ENCODE results near the gene DLG2. TPM values are rescaled to one million over a fixed set of nuclear protein-coding genes. Genes with fewer than 3 reads are reported as not detected.
A peak's percentile ranks its signal among the peaks of the same experiment; 100 is the strongest.

The DLG2 gene
- polyA plus RNA-seq, 3 donors = 0.24 to 0.39 TPM; not detected in 1

DNA sequence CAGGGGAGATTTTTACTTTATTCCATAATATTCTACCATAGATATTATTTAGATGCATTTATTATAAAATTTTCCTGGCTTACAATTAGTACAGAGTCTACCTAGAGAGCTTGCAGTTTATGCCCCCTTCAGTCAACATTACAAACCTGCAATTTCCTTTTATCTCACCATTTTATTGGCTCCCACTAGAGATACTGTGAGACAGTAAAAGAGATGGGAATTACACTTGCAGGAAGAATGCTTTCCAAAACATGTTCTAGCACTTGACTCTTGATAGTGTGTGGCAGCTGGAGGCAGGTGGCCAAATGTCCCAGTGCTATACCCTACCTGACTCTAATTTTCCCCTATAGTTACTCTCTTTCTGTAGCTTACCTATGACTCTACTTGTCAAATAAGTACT lies 863.2 kb downstream of the DLG2 start:
- DNase-seq = no peak
- Histone ChIP-seq H3K27me3 (ENCODE audit: control insufficient read depth in 2 of 2, insufficient read depth in 2 of 2, low read length in 2 of 2) (no peaks in the 10 kb centered on the region), H3K4me3 (replicated peaks in 1 of 3; ENCODE audit: low read depth in 2 of 3, low read length in 3 of 3) (no peak overlapping the region), H3K4me2 (replicated peaks; ENCODE audit: extremely low read depth, low read length, poor library complexity, severe bottlenecking) (no peak overlapping the region), H3K4me1 (ENCODE audit: control insufficient read depth in 1 of 2, insufficient read depth in 2 of 2, low read length in 2 of 2) (no peaks in the 10 kb centered on the region), H2AFZ (ENCODE audit: insufficient read depth, low read depth, low read length, poor library complexity, severe bottlenecking) (no peak overlapping the region), H3K9me3 (replicated peaks in 1 of 2; ENCODE audit: control insufficient read depth in 1 of 2, insufficient read depth in 1 of 2, low read length in 2 of 2) (no peaks in the 10 kb centered on the region), H3K27ac (ENCODE audit: low read depth in 1 of 2, low read length in 2 of 2) (no peak overlapping the region), H3K9ac (ENCODE audit: insufficient read depth, low read length, poor library complexity, severe bottlenecking) (no peak overlapping the region), H4K20me1 (ENCODE audit: insufficient read depth, low read length) (no peaks in the 10 kb centered on the region), H3K36me3 (replicated peaks in 1 of 2; ENCODE audit: control insufficient read depth in 1 of 2, insufficient read depth in 2 of 2, low read length in 2 of 2) (no peaks in the 10 kb centered on the region), H3K79me2 (ENCODE audit: insufficient read depth, low read length) (no peaks in the 10 kb centered on the region)
- Mint-ChIP-seq H3K4me1 (no peaks in the 10 kb centered on the region), H3K9me3 (peaks cover 0 to 6% (median 0%) of the 10 kb centered on the region in 7 donors), H3K27me3 (ENCODE audit: low read depth in 3 of 3) (no peaks in the 10 kb centered on the region), H3K4me3 (no peak overlapping the region), H3K36me3 (no peaks in the 10 kb centered on the region), H3K27ac (no peak overlapping the region)
- intact Hi-C loops (cut with micrococcal nuclease) = no loop called here
- TF ChIP-seq, protein P1, sequence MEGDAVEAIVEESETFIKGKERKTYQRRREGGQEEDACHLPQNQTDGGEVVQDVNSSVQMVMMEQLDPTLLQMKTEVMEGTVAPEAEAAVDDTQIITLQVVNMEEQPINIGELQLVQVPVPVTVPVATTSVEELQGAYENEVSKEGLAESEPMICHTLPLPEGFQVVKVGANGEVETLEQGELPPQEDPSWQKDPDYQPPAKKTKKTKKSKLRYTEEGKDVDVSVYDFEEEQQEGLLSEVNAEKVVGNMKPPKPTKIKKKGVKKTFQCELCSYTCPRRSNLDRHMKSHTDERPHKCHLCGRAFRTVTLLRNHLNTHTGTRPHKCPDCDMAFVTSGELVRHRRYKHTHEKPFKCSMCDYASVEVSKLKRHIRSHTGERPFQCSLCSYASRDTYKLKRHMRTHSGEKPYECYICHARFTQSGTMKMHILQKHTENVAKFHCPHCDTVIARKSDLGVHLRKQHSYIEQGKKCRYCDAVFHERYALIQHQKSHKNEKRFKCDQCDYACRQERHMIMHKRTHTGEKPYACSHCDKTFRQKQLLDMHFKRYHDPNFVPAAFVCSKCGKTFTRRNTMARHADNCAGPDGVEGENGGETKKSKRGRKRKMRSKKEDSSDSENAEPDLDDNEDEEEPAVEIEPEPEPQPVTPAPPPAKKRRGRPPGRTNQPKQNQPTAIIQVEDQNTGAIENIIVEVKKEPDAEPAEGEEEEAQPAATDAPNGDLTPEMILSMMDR (IDR thresholded peaks at IDR 0.05) = no peak

DNA sequence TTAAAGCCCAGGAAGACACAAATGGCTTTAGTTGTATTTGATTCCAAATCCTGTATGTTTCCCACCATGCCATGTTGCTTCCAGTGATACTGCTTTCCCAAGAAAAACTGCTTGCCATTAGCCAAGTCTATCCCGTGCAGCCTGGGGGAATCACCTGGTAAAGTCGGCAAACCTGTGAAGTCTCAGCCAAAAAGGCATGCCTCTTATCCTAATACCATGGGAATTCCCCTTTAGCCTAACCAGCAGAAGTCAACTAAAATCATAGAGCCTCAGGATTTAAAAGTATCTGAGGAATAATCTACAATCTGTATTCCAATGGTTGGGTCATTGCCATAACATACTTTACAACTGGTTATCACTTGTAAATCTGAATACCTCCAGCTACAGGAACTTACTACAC lies 869.4 kb downstream of the DLG2 start:
- no CpG with 5 or more reads among the region's 2 CpGs for WGBS (ENCODE audit: insufficient coverage)
- Mint-ChIP-seq H3K4me1 (no peaks in the 10 kb centered on the region), H3K36me3 (no peaks in the 10 kb centered on the region), H3K27me3 (ENCODE audit: low read depth in 3 of 3) (no peaks in the 10 kb centered on the region), H3K27ac (peak overlapping the region in 1 of 7 donors; percentile 61), H3K9me3 (peaks cover 0 to 9% (median 0%) of the 10 kb centered on the region in 7 donors), H3K4me3 (no peak overlapping the region)
- Histone ChIP-seq H3K4me2 (replicated peaks; ENCODE audit: extremely low read depth, low read length, poor library complexity, severe bottlenecking) (no peak overlapping the region), H3K79me2 (ENCODE audit: insufficient read depth, low read length) (no peaks in the 10 kb centered on the region), H3K9me3 (replicated peaks in 1 of 2; ENCODE audit: control insufficient read depth in 1 of 2, insufficient read depth in 1 of 2, low read length in 2 of 2) (no peaks in the 10 kb centered on the region), H3K9ac (ENCODE audit: insufficient read depth, low read length, poor library complexity, severe bottlenecking) (no peak overlapping the region), H4K20me1 (ENCODE audit: insufficient read depth, low read length) (no peaks in the 10 kb centered on the region), H2AFZ (ENCODE audit: insufficient read depth, low read depth, low read length, poor library complexity, severe bottlenecking) (no peak overlapping the region), H3K27me3 (ENCODE audit: control insufficient read depth in 2 of 2, insufficient read depth in 2 of 2, low read length in 2 of 2) (no peaks in the 10 kb centered on the region), H3K36me3 (replicated peaks in 1 of 2; ENCODE audit: control insufficient read depth in 1 of 2, insufficient read depth in 2 of 2, low read length in 2 of 2) (no peaks in the 10 kb centered on the region), H3K4me1 (ENCODE audit: control insufficient read depth in 1 of 2, insufficient read depth in 2 of 2, low read length in 2 of 2) (no peaks in the 10 kb centered on the region), H3K27ac (ENCODE audit: low read depth in 1 of 2, low read length in 2 of 2) (no peak overlapping the region), H3K4me3 (replicated peaks in 1 of 3; ENCODE audit: low read depth in 2 of 3, low read length in 3 of 3) (no peak overlapping the region)
- intact Hi-C loops (cut with micrococcal nuclease) = no loop called here
- DNase-seq = no peak
- TF ChIP-seq, protein P1 (IDR thresholded peaks at IDR 0.05) = no peak

All from CD14-positive monocyte (primary cell).